GM19025 (cell line): ENCODE data around the gene PALB2.

Experiments
- ATAC-seq: cut with Tn5 transposase; IDR thresholded peaks from one replicate; pipeline ENCODE4 v1.9.1; 2021; ENCODE audit warnings: mild to moderate bottlenecking, low read depth, moderate library complexity; ENCODE audit not compliant: unreplicated experiment

The PALB2 gene

DNA sequence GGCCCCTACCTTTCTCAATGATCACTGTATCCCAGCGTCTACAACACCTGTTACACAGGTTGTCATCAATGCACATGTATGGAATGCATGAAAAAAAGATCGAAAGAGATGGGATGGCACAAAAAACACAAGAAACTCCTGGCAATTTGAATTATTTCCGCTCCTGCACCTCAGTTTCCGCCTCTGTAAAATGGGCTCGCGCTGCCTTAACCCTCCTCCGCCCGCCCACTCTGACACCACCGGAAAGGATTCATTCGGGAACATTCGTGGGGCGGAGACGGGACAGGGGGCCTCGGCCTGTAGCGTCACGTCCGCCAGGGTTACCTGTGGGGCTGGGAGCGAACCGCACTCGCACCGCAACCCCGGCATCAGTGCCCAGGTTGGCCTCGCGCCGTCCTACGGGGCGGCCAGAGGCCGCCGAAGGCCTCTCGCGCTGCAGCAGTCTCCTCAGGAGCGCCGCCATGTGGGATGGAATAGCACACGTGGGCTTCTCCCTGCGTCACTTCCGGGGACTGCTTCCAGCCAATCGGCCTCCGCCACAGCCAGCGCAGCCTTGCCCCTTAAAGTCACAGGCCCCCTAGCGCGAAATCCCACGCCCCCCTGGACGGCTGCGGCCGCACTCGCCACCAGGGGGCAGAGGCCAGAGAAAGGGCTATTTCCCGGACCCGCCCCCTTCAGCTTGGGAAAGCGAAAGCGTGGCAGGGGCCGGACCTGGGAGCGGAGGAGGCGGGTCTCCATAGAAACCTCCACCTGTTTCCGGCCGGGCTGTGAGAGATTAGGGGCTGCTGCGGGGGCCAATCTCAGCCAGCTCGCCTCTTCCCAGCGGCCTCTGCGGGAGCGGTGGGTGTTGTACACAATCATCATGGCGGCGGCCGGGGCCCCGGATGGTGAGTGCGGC lies 84.0 kb downstream of the PALB2 start, which contains the start of the genes EARS2 and UBFD1:
Gene EARS2, minus strand, starts transcription at position 470 of the 898 bp plus-strand sequence. Its CDS starts 7 bp downstream, at position 463.
Gene UBFD1, plus strand, starts transcription at position 847 of the 898 bp plus-strand sequence. Its CDS starts 16 bp downstream, at position 863.
- peak; percentile 87 for ATAC-seq

GRCh38 chr16:23554536-23554935 lies 86.6 kb downstream of the PALB2 start:
- ATAC-seq: no peak
